ENCODE data around the gene TMEM80.

GRCh38 chr11:696955-697491, 1.4 kb downstream of the TMEM80 start:
- TF ChIP-seq CTCF (conservative IDR thresholded peaks at IDR 0.05 in 1 of 2, IDR thresholded peaks at IDR 0.05 in 1 of 2; ENCODE audit: low read depth in 1 of 2, low read length in 2 of 2): no peak
- no peak for TF ChIP-seq EZH2 (IDR thresholded peaks at IDR 0.05; ENCODE audit: low read length, missing control alignments)

All from fibroblast of lung (primary cell).